Activated T-helper 17 cell treated with anti-CD3 and anti-CD28 coated beads, Interleukin-2, amount 50 U/mL, for 72 hours (primary cell): ENCODE measurements around the gene TCP11. TPM values are rescaled to one million over a fixed set of nuclear protein-coding genes. Genes with fewer than 3 reads are reported as not detected.

Experiments
- ATAC-seq: fragments of 150-1000 bp; cut with Tn5 transposase; replicated peaks from 2 replicates; pipeline ENCODE4 v1.10.0; 2021; ENCODE audit warnings: mild to moderate bottlenecking, moderate library complexity
- H3K27ac Mint-ChIP-seq: one replicate; pipeline ENCODE4 v1.8.0; 2022; ENCODE audit warnings: mixed read lengths
- H3K27me3 Mint-ChIP-seq: one replicate; pipeline ENCODE4 v1.8.0; 2022; ENCODE audit warnings: mixed read lengths
- H3K36me3 Mint-ChIP-seq: one replicate; pipeline ENCODE4 v1.8.0; 2022; ENCODE audit warnings: low read depth, mild to moderate bottlenecking, mixed read lengths
- H3K4me1 Mint-ChIP-seq: one replicate; pipeline ENCODE4 v1.8.0; 2022; ENCODE audit warnings: mixed read lengths
- H3K4me3 Mint-ChIP-seq: one replicate; pipeline ENCODE4 v1.8.0; 2022; ENCODE audit warnings: mild to moderate bottlenecking, mixed read lengths
- H3K9me3 Mint-ChIP-seq: one replicate; pipeline ENCODE4 v1.8.0; 2022; ENCODE audit warnings: mixed read lengths
- total RNA-seq, 2 donors: library from RNA; stranded (reverse); gene quantifications; one replicate each; pipeline ENCODE4 v1.2.3, GENCODE V29; 2022

Gene TCP11
- total RNA-seq, 2 donors from 2014 or later = not detected

GRCh38 chr6:35080016-35080680 is 61.0 kb downstream of the TCP11 start:
- ATAC-seq = no peak
- Mint-ChIP-seq H3K9me3 (no peaks in the 10 kb centered on the region), H3K27ac (no peak overlapping the region), H3K4me3 (no peak overlapping the region), H3K36me3 (peaks cover 16% of the 10 kb centered on the region), H3K4me1 (no peaks in the 10 kb centered on the region), H3K27me3 (no peaks in the 10 kb centered on the region)

GRCh38 chr6:35079311-35080000 is 61.7 kb downstream of the TCP11 start:
- Mint-ChIP-seq H3K4me3 (no peak overlapping the region), H3K27ac (no peak overlapping the region), H3K9me3 (no peaks in the 10 kb centered on the region), H3K4me1 (no peaks in the 10 kb centered on the region), H3K36me3 (peaks cover 16% of the 10 kb centered on the region), H3K27me3 (no peaks in the 10 kb centered on the region)
- ATAC-seq = no peak

GRCh38 chr6:35078896-35079295 is 62.2 kb downstream of the TCP11 start:
- ATAC-seq = no peak
- H3K4me1 Mint-ChIP-seq = no peaks in the 10 kb centered on the region

GRCh38 chr6:35078226-35078850 is 62.8 kb downstream of the TCP11 start:
- Mint-ChIP-seq H3K27ac (no peak overlapping the region), H3K27me3 (no peaks in the 10 kb centered on the region), H3K4me1 (no peaks in the 10 kb centered on the region), H3K9me3 (no peaks in the 10 kb centered on the region), H3K4me3 (no peak overlapping the region), H3K36me3 (peaks cover 16% of the 10 kb centered on the region)
- no peak for ATAC-seq

More at GRCh38 chr6:35078896-35079295, 62.2 kb downstream of the TCP11 start:
- H3K27me3 Mint-ChIP-seq = no peaks in the 10 kb centered on the region
- no peaks in the 10 kb centered on the region for H3K9me3 Mint-ChIP-seq
- H3K36me3 Mint-ChIP-seq = peaks cover 16% of the 10 kb centered on the region
- no peak overlapping the region for H3K27ac Mint-ChIP-seq
- H3K4me3 Mint-ChIP-seq = no peak overlapping the region

- H3K9me3 Mint-ChIP-seq = no peaks in the 10 kb centered on the region
- no peak overlapping the region for H3K4me3 Mint-ChIP-seq
- H3K27me3 Mint-ChIP-seq = no peaks in the 10 kb centered on the region
- no peaks in the 10 kb centered on the region for H3K4me1 Mint-ChIP-seq
- peaks cover 16% of the 10 kb centered on the region for H3K36me3 Mint-ChIP-seq
- no peak overlapping the region for H3K27ac Mint-ChIP-seq
- no peak for ATAC-seq
These were observed 63.4 kb downstream of the TCP11 start for GRCh38 chr6:35077713-35078105.

- H3K4me3 Mint-ChIP-seq = no peak overlapping the region
- H3K4me1 Mint-ChIP-seq = no peaks in the 10 kb centered on the region
These were observed 64.0 kb downstream of the TCP11 start for GRCh38 chr6:35076997-35077712.

GRCh38 chr6:35073766-35074471 is 67.2 kb downstream of the TCP11 start:
- Mint-ChIP-seq H3K27ac (no peak overlapping the region), H3K27me3 (no peaks in the 10 kb centered on the region), H3K36me3 (no peaks in the 10 kb centered on the region), H3K4me3 (no peak overlapping the region), H3K9me3 (no peaks in the 10 kb centered on the region), H3K4me1 (no peaks in the 10 kb centered on the region)
- no peak for ATAC-seq

More at GRCh38 chr6:35076997-35077712, 64.0 kb downstream of the TCP11 start:
- Mint-ChIP-seq H3K27me3 (no peaks in the 10 kb centered on the region), H3K27ac (no peak overlapping the region), H3K9me3 (no peaks in the 10 kb centered on the region), H3K36me3 (peaks cover 16% of the 10 kb centered on the region)
- no peak for ATAC-seq

- no peaks in the 10 kb centered on the region for H3K4me1 Mint-ChIP-seq
- no peak for ATAC-seq
These were observed 67.9 kb downstream of the TCP11 start for GRCh38 chr6:35073211-35073610.

GRCh38 chr6:35072698-35073055 is 68.5 kb downstream of the TCP11 start:
- H3K9me3 Mint-ChIP-seq = no peaks in the 10 kb centered on the region
- H3K4me1 Mint-ChIP-seq = no peaks in the 10 kb centered on the region
- no peak overlapping the region for H3K4me3 Mint-ChIP-seq
- ATAC-seq = no peak
- H3K27ac Mint-ChIP-seq = no peak overlapping the region
- H3K27me3 Mint-ChIP-seq = no peaks in the 10 kb centered on the region
- no peaks in the 10 kb centered on the region for H3K36me3 Mint-ChIP-seq

More at GRCh38 chr6:35073211-35073610, 67.9 kb downstream of the TCP11 start:
- Mint-ChIP-seq H3K4me3 (no peak overlapping the region), H3K36me3 (no peaks in the 10 kb centered on the region), H3K27ac (no peak overlapping the region), H3K27me3 (no peaks in the 10 kb centered on the region), H3K9me3 (no peaks in the 10 kb centered on the region)

GRCh38 chr6:35072051-35072697 is 69.0 kb downstream of the TCP11 start:
- H3K4me3 Mint-ChIP-seq = no peak overlapping the region
- H3K27me3 Mint-ChIP-seq = no peaks in the 10 kb centered on the region
- H3K4me1 Mint-ChIP-seq = no peaks in the 10 kb centered on the region
- ATAC-seq = no peak
- no peaks in the 10 kb centered on the region for H3K36me3 Mint-ChIP-seq
- H3K27ac Mint-ChIP-seq = no peak overlapping the region
- H3K9me3 Mint-ChIP-seq = no peaks in the 10 kb centered on the region

- Mint-ChIP-seq H3K36me3 (no peaks in the 10 kb centered on the region), H3K9me3 (no peaks in the 10 kb centered on the region), H3K27ac (no peak overlapping the region), H3K27me3 (no peaks in the 10 kb centered on the region), H3K4me1 (no peaks in the 10 kb centered on the region), H3K4me3 (no peak overlapping the region)
- ATAC-seq = no peak
These were observed 69.7 kb downstream of the TCP11 start for GRCh38 chr6:35071347-35071994.

GRCh38 chr6:35070111-35070510 is 71.0 kb downstream of the TCP11 start:
- Mint-ChIP-seq H3K36me3 (no peaks in the 10 kb centered on the region), H3K9me3 (no peaks in the 10 kb centered on the region), H3K4me3 (no peak overlapping the region), H3K4me1 (no peaks in the 10 kb centered on the region), H3K27ac (no peak overlapping the region), H3K27me3 (no peaks in the 10 kb centered on the region)
- no peak for ATAC-seq

- Mint-ChIP-seq H3K9me3 (no peaks in the 10 kb centered on the region), H3K4me1 (no peaks in the 10 kb centered on the region), H3K4me3 (no peak overlapping the region), H3K27me3 (no peaks in the 10 kb centered on the region), H3K27ac (no peak overlapping the region), H3K36me3 (no peaks in the 10 kb centered on the region)
- ATAC-seq = no peak
These were observed 71.9 kb downstream of the TCP11 start for GRCh38 chr6:35069262-35069661.
